AG08395 (cell line): ENCODE measurements around the gene NR2E1.

Experiments
- DNase-seq: peaks from one replicate; pipeline ENCODE4 v3.0.0; 2012; ENCODE audit warnings: mixed read lengths, low spot score

NR2E1 gene

DNA sequence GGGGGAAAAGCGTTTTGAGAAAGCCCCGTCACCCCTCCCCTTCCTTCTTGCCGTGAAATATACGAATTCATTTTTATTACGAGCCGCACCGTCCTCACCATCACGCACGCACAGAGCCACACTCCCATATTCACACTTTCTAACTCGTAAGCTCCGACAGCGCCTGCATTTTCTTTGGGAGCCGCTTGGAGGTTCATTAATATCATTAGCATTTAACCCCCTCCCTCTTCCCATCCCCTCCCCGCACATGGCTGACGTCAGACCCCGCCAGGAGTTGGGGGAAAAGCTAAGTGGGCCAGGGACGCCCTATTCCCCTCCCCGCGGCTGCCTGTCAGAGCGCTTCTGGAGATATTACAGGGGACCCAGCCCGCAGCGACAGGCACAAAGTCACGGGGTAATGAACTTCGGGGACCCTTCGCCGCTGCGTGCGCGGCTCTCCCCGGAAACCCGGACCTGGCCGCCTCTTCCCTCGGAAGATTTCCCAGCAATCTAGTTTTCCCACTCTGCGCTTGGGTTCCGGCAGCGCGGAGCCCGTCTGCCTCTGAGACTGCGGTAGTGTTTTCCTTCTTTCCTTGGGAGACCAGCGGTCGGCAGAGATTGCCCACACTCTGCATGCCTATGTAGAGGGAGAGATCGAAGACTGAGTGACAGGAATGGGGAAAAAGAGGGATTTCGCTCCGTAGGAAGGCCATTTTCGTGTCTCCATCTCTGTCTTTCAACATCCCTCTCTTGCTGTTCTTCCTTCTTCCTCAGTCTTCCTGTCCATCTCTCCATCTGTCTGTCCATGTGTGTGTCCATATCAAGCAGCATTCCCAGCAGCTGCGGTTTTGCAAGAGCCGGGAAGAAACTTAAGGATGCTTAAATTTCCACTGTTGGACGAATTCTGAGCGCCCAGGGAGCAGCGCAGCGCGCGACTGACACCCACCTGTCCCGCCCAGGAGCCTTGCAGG lies at the start of gene NR2E1:
Gene NR2E1, plus strand, starts transcription at position 309 of the 950 bp plus-strand sequence. CDS start 744 bp downstream, outside the sequence.
- no peak for DNase-seq

DNA sequence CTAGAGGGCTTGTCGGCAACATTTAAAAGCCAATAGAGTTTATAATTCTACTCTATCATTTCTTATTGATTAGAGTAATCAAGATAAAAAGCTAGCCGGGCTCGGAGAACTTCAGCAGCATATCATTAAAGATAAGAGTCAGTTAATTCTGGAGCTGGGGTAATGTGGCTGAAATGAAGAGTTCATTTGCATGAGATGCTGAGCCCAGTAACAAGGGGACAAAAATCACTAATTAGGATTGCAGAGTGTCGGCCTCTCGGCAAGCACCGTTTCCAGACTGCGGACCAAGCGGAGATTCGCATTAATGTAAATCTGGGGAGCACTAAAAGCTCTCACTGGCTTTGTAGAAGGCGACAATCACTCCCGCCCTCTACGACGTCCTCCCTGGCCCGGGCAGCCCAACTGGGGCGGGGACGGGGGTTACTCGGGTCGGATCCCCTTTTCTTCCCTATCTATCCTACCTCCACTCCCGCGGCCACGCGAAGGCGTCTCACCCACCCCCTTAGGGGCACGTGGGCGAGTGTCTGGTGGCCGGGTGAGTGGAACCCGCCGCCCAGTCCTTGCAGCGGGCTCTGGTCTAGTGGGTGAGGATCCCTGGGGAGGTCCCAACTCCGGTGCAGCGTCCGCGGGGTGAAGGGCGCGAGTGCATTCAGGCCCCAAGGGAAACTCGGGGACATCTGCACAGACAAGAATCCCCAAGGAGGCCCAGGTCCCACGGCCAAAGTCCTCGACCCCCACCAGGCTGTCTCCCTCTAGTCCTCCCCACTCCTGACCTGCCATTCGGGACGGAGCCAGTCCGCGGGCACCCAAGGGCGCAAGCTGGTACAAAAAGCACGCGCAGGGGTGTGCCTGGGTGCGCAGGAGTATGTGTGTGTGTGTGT lies 49.0 kb upstream of the NR2E1 start:
- DNase-seq, result no peak

DNA sequence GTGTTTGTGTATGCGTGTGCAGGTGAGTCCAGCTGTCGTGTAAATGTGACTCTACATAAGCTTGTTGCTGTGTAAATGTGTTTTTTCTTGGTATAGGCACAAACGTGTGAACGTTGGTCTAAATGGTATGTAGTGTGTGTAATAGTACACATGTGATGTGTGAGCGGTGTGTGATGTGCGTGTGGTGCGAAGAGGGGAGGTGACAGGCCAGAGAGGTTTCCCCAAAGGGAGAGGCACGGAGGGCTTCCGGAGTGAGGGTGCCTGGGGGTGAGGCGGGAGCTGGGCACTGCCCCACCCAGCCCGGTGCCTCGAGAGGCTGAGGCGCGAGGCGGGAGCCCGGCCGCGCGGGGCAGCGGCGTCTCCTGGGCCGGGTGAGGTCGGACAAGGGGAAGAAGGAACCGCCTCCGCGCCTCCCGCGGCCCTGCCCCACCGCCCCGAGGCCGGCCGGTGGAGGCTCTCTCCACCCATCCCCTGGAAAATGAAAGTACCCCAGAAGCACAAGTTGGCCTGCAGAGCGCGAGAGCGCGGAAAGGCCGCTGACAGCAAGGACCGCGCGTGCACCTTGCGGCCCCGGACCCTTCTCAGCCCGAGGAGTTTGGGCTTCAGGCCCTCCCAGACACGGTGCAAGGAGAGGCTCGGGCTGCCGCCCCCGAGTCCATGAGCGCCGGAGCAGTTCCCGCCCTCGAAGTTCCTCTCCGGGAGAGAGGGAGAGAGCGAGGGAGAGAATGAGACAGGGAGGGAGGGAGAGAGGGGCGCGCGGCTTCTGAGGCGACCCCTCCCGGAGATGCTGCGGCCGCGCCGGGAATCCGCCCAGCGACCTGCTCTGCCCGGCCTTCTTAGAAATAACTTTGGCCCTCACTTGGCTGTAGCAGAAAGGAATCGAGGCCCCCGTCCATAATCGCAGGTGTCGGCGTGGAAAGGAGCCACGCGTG lies 48.1 kb upstream of the NR2E1 start:
- no peak for DNase-seq

DNA sequence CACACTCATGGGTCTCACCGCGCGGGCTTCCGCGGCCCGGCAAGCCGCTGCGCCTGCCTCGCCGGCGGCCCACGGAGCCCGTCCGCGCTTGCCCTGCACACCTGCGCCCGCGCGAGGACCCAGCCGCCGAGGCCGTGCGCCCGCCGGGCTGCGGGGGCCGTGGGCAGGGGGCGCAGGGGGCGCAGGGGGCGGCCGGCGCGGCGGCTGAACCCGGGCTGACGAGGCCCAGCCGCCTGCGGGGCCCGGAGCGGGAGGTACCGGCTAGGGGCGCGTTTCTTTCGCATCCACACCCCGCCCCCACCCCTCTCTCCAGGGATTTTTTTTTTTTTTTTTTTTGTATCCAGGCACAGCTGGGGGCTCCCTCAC lies 47.5 kb upstream of the NR2E1 start:
- DNase-seq, result no peak

DNA sequence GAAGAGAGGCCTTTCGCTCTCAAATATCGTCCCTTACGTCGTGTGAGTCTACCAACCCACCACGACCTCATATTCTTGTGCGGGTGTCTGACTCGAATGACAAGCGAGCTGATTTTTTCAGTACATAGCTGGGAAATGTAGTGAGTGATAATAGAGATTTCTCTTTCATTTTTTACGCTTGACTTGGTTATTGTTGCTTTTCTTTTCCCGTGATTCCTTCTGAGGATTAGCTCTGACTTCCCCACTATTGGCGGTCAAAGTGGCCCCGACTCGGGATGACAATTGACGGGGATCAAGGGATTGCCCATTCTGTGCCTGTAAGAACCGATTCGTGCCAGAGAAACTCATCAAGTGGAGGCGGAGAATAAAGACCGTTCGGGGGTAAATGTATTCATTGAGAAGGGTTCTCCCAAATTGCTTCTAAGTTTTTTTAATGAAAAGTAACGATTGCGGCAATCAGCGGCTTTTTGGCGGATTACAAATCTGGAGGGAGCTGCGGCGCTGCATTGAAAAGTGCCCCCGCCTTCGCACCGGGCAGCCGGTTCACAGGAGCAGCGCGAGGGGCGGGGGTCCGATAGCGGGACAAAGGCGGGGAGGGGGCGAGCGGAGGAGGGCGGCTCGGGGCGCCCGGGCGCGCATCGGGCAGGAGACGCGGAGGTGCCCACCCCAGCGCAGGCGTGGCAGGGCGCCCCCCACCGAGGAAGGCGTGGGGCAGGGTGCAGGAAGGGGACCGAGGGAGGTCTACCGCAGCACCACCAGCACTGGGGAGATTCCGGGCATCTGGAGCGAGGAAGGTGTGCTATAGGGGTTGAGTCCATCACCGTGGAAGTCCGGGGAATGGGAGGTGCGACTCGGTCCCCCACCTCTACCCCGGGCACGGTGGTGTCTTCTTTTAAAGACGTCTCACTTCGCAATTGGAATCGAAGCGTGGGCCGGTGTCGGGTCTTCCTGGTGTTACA lies 46.7 kb upstream of the NR2E1 start:
- DNase-seq, result no peak

DNA sequence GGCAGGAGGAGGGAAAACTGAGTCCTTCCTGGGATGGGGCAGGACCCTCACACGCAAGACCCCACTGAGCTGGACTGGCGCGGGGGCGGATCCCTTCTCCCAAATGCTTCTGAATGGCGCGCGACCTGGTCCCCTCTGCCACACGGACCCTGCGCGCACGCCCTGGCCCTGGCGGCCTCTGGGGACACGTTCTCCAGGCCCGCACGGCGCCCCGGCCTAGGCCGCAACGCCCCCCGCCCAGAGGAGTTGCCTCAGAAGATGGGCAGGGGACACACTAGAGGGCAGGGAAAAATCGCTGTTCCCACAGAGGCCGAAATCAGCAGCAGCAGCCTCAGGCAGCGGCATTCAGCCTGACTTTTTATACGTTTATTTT lies 46.1 kb upstream of the NR2E1 start:
- no peak for DNase-seq

DNA sequence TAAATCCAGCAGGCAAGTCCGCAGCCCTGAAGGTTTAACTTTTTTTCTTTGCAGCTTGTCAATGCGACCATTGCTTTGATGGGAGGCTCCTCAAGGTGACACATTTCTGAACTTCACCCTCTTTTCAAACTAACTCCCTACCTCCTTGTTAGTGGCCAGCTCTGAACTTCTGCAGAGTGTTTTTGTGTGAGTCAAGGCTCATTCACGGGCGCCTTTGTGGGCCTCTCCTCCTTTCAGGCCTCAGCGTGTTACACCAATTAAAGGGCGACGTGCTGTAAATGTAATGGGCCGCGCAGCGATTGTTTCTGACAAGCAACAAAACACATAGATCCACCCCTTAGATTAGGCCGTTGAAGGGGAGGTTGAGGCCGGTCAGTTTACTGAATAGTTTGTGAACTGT lies 45.5 kb upstream of the NR2E1 start:
- no peak for DNase-seq

DNA sequence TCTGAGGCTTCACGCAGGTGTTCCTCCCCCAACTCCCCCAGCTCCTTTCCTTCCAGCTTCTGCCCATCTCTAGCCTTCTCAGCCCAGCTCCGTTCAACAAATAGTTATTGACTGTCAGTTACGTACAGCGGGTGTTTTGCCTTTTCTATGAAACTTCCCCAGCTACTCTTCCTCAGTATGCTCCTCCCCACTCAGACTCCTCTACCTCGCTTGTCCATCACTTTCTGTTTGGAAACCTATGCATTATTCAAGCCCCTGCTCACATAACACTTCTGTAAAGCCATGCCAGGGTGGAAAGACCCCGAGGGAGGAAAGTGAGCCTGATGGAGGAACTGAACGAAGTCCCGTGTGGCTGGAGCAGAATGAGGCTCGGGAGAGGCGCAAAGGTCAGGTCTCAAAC lies 44.2 kb upstream of the NR2E1 start:
- no peak for DNase-seq

DNA sequence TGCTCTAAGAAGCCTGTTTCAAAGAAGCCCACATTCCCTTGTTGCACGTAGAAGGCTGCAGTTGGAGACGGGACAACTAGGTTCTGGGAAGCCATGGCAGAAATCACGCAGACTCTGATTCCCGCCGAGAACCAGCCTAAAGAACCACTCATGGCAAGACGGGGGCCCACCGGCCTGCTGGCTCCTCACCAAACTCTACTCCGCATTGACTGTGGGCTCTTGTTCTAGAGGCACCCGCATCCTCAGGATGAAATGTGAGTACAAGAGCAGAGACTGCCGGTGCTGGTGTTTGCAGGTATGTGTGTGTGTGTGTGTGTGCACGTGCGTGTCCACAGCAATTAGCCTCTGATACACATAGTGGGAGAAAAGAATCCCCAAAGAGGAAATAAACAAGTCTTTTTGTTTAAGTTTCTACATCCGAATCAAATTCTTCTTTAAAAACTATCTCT lies 42.3 kb upstream of the NR2E1 start:
- DNase-seq, result no peak

DNA sequence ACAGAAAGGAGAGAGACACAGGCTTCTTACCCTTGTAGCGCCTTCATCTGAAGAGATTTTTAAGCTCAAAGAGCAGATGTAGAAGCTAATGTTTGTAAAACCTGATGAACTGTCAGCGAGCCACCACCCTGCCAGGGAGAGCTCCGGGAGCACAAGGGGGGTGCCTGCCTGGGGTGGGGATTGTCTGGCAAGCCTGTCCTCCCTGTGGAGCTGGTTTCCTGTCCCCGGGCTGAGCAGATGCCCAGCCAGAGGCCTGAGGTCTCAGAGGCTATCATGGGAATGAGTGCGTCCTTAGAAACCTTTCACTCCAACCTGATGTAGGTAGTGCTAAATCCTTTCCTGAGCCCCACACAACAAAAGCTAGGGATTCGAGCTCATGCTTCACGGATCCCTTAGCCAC lies 41.9 kb upstream of the NR2E1 start:
- no peak for DNase-seq

DNA sequence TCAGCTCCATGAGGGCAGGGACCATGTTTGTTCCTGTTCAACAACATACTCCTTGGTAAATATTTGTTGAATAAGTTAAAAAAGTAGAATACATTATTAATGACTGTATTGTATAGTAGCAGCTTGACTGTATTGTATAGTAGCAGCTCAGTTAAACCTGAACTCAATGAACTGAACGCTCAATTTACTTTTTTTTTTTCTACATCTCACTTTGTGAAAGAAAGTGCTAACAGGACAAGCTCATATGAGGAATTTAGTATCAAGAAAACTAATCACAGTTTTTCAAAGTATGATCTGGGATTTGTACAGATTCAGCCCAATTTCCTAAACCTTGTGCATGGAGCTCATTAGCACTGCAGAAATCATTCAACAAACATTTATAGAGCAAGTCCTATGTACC lies 38.8 kb upstream of the NR2E1 start:
- no peak for DNase-seq

DNA sequence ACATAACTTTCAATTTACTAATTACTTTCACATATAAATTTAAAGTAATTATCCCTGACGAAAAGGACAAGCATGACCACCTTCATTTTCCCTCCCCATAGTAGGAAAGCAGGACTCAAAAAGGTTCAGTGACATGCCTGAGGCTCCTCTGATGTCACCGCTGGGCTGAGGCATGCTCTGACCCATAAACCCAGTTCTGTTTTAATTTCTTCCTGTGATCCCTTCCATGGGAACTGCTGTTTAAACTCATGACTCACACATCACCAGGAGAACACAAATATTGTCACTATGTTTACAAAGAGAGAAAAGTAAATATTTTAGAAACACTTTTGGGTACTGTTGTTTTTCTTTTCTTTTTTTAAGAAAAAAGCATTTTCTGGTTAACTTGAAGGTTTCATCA lies 38.0 kb upstream of the NR2E1 start:
- DNase-seq, result peak; percentile 51

DNA sequence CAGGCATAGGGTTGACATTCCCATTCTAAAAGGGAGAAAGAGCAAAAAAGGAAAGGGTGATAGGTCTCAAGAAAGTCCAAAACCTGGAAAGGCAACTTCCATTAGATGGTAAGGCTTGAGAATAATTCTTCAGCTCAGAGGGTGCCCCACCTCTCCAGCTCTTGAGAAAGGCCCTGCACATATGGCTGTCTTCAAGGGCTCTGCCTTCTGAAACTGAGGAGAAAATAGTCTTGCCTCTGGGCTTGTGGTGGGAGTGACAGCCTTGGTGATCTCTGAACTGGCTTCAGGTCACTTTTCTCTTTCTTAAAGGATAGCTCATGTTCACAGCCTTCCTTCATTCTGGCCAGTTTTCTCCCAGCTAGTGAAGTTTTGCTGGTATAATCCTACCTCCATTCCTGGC lies 35.6 kb upstream of the NR2E1 start:
- no peak for DNase-seq

DNA sequence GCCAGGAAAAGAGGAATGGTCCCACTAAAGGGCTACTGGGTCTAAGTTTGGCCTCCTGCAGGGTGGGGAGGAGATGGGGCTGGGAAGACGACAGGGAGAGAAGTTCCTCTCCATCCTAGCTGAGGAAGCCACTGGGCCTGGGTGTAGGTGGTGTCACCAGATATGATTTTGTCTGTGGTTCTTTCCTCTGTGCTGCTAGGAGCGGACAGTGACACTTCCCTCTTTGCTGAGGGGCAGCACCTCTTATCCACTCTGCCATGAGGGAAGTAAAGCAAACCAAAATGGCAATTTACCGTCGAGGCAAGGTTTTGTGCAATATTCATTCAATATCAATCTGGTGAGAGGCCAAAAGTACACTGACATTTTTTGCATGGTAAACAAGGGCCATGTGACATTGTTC lies 33.0 kb upstream of the NR2E1 start:
- no peak for DNase-seq

DNA sequence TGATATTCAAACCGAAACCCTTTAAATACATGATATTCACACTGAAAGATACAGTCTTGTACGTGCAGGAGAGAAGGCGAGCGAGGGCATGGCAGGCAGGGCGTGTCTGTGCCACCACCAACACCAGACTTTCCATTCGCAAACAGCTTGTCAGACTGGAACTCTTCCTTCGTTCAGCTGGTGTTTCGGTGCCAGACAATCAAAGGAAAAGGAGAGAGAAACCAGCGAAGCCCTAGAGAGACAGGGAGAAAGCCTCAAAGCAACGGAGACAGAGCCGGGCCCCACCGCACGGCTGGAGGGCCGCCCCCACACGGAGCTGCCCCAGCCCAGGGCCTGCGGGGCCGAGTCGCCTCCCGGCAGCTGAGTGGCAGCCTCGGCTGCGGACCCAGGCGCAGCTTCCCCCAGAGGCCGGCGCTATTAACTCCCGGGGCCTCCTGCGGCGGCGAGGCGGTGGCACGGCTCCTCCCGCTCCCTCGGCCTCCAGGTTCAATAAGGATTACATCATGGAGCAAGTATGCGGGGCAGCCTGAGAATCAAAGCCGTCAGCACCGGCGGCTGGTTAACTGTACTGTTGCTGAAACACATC lies 32.1 kb upstream of the NR2E1 start:
- peak; percentile 78 for DNase-seq

DNA sequence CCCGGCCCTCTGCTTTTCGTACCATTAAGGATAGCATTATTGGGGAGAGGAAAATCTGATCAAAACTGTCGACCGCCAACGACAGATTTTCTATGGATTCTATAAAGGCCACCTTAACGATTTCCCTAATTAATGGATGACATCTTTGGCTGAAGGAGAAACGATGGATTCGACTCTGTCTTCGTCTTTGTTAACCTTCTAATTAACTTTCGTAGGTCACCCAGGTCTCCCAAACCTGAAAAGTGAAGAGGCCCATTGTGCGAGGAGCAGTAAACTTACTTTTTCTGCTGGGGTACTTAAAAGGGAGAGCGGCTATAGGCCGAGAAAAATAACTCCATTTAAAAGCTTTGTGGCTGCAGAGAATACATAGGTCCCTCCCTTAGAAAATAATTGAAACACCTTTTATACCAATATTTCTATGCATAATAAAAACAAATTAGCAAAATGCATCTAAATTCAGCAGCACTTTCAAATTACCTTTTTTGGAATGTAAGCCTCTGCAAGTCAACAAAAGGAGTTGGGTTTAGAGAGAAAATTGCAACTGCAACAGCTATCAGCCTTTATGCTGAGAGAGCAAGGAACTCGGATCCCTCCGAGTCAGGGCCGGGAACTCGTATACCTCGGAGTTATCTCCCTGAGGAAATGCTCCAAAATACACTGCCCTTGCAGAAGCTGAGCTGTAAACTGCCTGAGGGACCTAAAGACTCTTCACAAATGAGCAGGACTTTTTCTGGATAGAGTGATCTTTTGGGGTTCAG lies 31.4 kb upstream of the NR2E1 start:
- no peak for DNase-seq

DNA sequence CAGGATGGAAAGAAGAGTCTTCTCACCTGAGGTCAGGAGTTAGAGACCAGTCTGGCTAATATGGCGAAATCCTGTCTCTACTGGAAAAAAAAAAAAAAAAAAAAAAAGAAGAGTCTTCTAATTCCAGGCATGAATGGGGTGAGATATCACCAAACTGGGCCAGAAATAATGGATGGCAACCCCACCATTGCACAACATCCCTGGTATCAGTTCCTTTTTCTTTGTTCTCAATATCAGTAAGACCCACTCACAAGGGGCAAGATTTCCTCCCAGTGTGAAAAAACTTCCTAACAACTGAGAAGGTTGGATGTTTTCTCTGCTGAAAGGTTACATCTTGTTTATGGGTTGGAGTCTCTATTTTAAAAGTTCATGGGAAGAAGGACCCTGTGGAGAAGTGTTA lies 23.6 kb upstream of the NR2E1 start:
- no peak for DNase-seq

DNA sequence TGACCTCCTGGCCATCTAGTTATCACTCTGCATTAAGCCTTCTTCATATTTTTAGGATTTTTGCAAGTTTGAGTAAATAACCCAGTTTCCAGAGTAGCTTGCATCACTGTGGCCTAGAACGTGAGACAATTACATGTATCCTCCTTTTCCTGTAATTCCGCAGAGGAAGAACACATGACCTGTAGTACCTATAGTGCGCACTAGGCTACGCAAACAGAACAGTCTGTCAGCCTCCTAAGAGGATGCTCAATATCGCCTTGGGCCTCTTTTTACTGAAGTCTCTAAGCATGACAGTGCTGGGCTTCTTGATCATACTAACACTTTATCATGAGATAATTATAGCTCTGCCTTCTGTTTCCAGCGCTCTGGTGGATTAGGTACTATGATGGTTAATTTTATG lies 20.2 kb upstream of the NR2E1 start:
- DNase-seq, result no peak

DNA sequence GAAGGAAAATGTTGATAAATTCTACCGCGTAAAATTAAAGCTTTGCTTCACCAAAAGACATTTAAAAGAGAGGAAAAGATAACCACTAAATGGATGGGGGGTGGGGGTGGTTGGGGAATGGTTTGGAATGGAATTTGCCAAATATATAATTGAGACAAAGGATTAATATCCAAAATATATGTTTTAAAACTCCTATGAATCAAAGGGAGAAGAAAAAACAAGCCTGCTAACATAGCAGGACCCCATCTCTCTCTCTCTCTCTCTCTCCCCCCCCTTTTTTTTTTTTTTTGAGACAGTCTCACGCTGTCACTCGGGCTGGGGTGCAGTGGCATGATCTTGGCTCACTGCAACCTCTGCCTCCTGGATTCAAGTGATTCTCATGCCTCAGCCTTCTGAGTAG lies 13.4 kb upstream of the NR2E1 start:
- no peak for DNase-seq
